Activated CD8-positive, alpha-beta memory T cell treated with anti-CD3 and anti-CD28 coated beads, Interleukin-2, amount 50 U/mL, for 24 hours (primary cell): ENCODE results near the gene MAST1.
"Not testable (repeated sequence)": the region's sequence is repeated elsewhere in the genome, so short reads cannot be mapped to it uniquely, and the experiment has no call there.

Experiments
- DNase-seq: peaks from one replicate; pipeline ENCODE4 v3.0.0-alpha.2; 2020; ENCODE audit errors: extremely low read depth

The MAST1 gene

GRCh38 chr19:12840091-12841079 lies 2.1 kb downstream of the MAST1 start:
- DNase-seq: no peak

GRCh38 chr19:12841094-12841493 lies 2.8 kb downstream of the MAST1 start:
- no peak for DNase-seq

GRCh38 chr19:12842511-12842910 lies 4.2 kb downstream of the MAST1 start:
- DNase-seq: no peak

- DNase-seq: no peak
These were observed 5.0 kb downstream of the MAST1 start for GRCh38 chr19:12843328-12843727.

GRCh38 chr19:12843999-12844732 lies 5.9 kb downstream of the MAST1 start:
- DNase-seq: no peak

GRCh38 chr19:12846613-12847012 lies 8.3 kb downstream of the MAST1 start:
- DNase-seq: not testable (repeated sequence)

- peak; percentile 65 for DNase-seq
These were observed 9.1 kb downstream of the MAST1 start for GRCh38 chr19:12847159-12848139.

GRCh38 chr19:12856653-12857052 lies 18.3 kb downstream of the MAST1 start:
- no peak for DNase-seq

GRCh38 chr19:12858041-12858928 lies 20.0 kb downstream of the MAST1 start:
- no peak for DNase-seq

- no peak for DNase-seq
These were observed 21.2 kb downstream of the MAST1 start for GRCh38 chr19:12859546-12859945.

- no peak for DNase-seq
These were observed 25.8 kb downstream of the MAST1 start for GRCh38 chr19:12864143-12864542.

GRCh38 chr19:12864721-12865715 lies 26.7 kb downstream of the MAST1 start:
- DNase-seq: no peak

- no peak for DNase-seq
These were observed 27.6 kb downstream of the MAST1 start for GRCh38 chr19:12865746-12866415.

GRCh38 chr19:12866416-12867119 lies 28.3 kb downstream of the MAST1 start:
- DNase-seq: no peak

- DNase-seq: no peak
These were observed 29.1 kb downstream of the MAST1 start for GRCh38 chr19:12867120-12868099.

GRCh38 chr19:12868540-12869112 lies 30.3 kb downstream of the MAST1 start:
- no peak for DNase-seq
